ENCODE measurements around the gene RPL22.

Gene RPL22

DNA sequence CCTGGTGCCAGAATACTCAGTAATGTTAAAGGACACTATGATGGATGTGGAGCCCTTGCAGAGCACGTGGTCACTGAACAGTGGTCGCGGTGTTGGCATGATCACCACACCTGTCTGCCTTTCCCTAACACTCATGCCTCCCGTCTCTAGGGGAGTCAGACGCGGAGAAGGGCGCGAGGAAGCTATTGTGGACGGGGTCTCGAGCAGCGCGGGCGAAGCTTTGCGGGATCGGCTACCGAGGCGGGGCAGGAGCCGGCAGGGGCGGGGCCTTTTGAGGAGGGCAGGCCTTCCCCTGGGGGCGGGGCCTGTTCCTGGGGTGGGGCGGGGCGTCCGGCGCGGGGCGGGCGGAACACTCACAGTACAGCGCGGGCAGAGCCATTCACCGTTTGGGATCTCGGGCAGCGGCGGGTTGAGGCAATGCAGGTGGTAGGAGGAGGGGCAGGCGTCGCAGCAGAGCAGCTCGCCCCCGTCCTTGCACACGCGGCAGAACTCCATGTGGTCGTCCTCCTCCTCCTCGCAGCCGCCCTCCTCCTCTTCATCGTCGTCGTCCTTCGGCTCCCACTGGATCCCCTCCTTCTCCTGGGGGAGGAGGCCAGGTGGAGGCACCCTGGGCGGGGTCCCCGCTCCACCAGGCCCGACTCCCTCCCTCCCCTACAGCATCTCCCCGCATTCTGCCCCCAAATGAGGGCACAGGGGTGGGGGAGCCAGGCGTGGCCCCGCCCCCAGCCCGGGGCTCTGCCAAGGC lies 50.7 kb downstream of the RPL22 start:
- TF ChIP-seq, protein P1, sequence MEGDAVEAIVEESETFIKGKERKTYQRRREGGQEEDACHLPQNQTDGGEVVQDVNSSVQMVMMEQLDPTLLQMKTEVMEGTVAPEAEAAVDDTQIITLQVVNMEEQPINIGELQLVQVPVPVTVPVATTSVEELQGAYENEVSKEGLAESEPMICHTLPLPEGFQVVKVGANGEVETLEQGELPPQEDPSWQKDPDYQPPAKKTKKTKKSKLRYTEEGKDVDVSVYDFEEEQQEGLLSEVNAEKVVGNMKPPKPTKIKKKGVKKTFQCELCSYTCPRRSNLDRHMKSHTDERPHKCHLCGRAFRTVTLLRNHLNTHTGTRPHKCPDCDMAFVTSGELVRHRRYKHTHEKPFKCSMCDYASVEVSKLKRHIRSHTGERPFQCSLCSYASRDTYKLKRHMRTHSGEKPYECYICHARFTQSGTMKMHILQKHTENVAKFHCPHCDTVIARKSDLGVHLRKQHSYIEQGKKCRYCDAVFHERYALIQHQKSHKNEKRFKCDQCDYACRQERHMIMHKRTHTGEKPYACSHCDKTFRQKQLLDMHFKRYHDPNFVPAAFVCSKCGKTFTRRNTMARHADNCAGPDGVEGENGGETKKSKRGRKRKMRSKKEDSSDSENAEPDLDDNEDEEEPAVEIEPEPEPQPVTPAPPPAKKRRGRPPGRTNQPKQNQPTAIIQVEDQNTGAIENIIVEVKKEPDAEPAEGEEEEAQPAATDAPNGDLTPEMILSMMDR (IDR thresholded peaks at IDR 0.05; ENCODE audit: control insufficient read depth, insufficient read depth, low read depth, low read length, missing control alignments), result no peak
- H3K4me3 ChIP-seq (ENCODE audit: control insufficient read depth, low read depth, low read length), result no peak overlapping the region
- no peak for DNase-seq (ENCODE audit: low read depth)

DNA sequence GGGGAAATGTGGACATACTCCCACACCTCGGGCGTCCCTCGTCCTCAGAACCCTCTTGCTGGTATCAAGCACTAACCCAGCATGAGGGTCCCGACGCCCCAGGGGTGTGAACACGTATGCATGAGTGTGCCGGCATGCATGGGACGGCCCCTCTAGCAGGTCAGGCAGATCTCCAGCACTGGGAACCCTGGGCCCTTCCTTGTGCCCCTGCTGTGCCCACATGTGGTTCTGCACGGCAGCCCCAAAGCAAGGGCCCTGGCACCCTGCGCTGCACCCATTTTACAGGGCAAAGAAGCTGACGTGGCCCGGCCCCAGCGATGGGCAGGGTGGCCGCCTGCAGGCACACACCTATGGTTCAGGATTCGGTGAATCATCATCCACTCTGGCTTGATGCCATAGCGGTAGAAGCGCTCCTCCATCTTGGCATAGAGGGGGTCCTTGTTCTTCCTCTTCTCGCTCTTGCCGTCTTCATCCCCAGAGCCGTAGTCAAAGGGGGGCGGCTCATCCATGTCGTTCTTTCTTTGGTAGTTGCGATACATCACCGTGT lies 53.5 kb downstream of the RPL22 start:
- no peak for DNase-seq (ENCODE audit: low read depth)
- TF ChIP-seq, protein P1 (IDR thresholded peaks at IDR 0.05; ENCODE audit: control insufficient read depth, insufficient read depth, low read depth, low read length, missing control alignments), result no peak
- H3K4me3 ChIP-seq (ENCODE audit: control insufficient read depth, low read depth, low read length), result no peak overlapping the region

DNA sequence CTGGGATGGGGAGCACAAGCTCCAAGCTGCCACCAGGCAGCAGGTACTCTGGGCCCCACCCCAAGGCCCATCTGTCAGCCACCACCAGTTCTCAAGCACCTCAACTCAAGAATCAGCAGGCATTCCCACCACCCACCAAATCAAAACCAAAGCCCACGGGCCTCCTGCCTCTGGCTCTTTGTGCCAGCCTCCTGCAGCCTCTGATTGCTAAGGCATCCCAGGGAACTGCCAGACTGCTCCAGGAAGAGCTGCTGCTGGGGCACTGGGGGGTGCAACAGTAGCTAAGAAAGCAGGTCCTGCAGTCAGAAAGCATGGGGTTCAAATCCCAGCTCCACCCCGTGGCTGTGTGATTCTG lies 54.0 kb downstream of the RPL22 start:
- no peak overlapping the region for H3K4me3 ChIP-seq (ENCODE audit: control insufficient read depth, low read depth, low read length)
- no peak for DNase-seq (ENCODE audit: low read depth)
- TF ChIP-seq, protein P1 (IDR thresholded peaks at IDR 0.05; ENCODE audit: control insufficient read depth, insufficient read depth, low read depth, low read length, missing control alignments), result no peak

DNA sequence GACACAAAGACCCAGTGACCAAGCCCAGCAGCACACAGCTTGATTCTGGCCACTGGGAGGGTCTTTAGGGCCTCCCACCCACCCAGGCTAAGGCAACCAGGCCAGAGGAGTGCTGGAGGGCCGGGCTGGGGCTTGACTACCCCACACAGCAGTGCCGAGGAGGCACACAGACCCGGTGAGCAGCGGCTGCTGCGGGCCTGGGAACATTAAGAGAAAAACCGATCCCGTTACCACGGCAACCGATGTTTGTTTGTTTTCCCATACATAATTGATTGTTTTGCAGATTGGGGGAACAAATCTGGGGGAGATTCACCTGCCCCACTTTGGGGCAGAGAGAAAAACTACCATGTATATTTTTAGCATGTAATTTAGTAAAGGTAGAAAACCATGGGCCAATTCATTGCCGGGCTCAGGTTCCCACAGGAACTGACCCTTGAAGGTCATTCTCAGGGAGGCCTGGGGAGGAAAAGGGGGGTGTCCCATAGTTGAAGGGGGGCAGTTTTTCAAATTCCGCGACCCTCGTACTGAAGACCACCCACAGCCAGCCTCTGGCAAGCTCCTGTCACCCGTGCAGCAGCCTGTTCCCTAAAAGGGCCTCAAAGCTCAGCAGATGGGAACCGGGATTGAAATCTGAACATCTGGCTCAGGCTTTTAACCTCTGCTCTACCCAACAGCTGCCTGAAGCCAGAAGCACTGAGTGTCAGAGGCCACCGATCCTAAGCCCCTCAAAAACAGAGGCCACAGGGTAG lies 54.6 kb downstream of the RPL22 start:
- TF ChIP-seq, protein P1 (IDR thresholded peaks at IDR 0.05; ENCODE audit: control insufficient read depth, insufficient read depth, low read depth, low read length, missing control alignments), result no peak

DNA sequence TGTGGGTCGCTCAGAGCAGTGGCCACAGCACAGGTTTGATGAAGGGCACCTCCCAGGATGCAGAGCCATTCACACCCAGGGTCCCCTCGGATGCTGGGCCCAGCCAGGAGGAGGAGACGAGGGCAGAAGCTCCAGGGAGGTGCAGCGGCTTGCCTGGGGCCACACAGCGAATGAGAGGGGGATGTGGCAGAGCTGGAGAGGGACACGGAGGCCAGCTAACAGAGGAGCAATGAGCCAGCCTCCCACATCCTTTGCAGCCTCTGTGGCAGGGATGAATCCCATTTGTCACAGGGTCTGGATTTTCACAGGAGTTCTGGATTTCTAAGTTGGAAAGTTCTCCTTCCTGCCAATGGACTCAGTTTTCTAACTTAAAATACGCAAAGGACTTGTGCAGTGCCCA lies 55.2 kb downstream of the RPL22 start:
- TF ChIP-seq, protein P1 (IDR thresholded peaks at IDR 0.05; ENCODE audit: control insufficient read depth, insufficient read depth, low read depth, low read length, missing control alignments), result no peak
- no peak for DNase-seq (ENCODE audit: low read depth)
- H3K4me3 ChIP-seq (ENCODE audit: control insufficient read depth, low read depth, low read length), result no peak overlapping the region

More for the DNA sequence above, 54.6 kb downstream of the RPL22 start:
- H3K4me3 ChIP-seq (ENCODE audit: control insufficient read depth, low read depth, low read length), result no peak overlapping the region
- no peak for DNase-seq (ENCODE audit: low read depth)

DNA sequence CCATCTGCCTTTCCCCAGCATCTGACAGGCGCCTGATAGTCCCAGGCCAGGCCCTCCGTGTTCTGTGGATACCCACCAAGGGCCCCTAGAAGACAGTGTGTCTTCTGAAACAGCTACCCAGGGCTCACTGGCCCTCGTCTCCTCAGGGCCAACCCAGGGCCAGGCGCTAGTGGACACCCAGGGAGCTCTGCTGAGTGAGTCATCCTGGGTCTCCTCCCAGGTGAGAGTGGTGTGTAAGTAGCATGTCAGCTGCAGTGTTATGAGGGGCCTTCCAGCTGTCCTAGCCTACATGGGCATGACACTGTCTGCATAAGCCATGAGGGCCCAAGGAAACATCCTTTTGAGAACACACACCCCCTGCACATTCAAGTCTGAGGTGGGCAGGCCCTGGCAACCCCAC lies 56.0 kb downstream of the RPL22 start:
- no peak overlapping the region for H3K4me3 ChIP-seq (ENCODE audit: control insufficient read depth, low read depth, low read length)
- TF ChIP-seq, protein P1 (IDR thresholded peaks at IDR 0.05; ENCODE audit: control insufficient read depth, insufficient read depth, low read depth, low read length, missing control alignments), result no peak
- no peak for DNase-seq (ENCODE audit: low read depth)
